Activated T-cell treated with anti-CD3 and anti-CD28 coated beads for 1 hour (primary cell): Measurements from ENCODE around the gene PLD2.
"Not testable (repeated sequence)": the region's sequence is repeated elsewhere in the genome, so short reads cannot be mapped to it uniquely, and the experiment has no call there.

ENCODE experiments used
- DNase-seq: peaks from one replicate; pipeline ENCODE4 v3.0.0-alpha.2; 2020; ENCODE audit warnings: low read depth

The PLD2 gene

GRCh38 chr17:4836221-4836620 is 29.3 kb downstream of the PLD2 start:
- DNase-seq: no peak

- DNase-seq: no peak
These were observed 30.7 kb downstream of the PLD2 start for GRCh38 chr17:4837471-4838308.

- no peak for DNase-seq
These were observed 31.4 kb downstream of the PLD2 start for GRCh38 chr17:4838309-4838785.

- DNase-seq: no peak
These were observed 32.3 kb downstream of the PLD2 start for GRCh38 chr17:4839221-4839620.

DNA sequence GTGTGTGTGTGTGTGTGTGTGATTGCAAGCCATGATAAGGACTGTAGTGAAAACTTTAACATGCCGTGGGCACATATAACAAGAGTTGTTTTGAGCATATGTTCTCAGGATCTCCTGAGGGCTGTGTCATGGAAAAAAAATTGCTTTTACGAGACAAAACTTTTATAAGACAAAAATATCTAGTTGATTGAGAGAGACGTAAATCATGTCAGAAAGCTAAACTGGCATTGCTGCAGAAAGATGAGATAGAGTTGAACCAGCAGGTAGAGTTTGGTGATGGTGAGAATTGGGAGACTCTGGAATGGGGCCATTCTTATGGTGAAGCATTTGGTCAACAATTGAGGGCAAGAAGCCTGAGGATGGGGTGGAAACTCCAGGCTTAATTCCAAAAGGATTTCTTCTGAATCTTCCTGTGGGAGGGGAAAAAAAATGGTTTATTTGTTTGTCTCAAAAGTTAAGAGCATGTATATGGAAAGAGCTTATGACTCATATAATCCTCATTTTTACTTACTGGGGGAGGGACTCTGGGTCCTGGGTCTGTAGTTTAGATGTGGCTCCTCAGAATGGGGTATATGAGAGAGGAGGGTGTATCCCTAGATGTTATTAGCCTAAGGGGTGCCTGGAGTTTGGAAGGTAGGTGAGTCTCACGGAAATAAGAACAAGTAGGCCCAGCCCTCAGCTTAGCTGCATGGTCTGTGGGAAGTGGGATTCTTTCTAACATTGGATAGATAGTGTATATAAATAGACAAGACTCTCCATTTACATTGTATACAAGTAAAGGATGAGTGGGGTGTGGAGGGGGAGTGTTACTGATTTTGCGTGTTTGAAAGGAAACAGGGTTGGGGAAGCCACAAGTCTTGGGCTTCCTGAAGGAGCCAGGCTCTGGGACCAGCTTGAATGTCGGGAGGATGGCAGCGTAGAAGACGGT is 33.3 kb downstream of the PLD2 start:
- no peak for DNase-seq

DNA sequence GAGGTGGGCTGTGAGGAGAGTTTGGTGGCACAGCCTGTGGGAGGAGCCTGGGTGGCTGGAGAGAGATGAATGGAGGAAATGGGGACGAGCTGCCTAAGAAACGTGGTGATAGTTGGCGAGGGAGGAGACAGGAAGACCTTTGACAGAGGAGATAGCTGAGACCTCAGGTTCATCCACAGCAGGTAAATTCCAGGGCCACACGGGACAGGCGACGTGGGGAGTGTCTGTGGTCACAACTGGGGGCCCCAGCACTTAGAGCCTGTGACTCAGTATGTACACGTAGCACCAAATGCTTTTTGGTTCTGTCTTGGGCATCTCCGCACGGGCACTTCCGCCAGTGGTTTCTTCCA is 33.9 kb downstream of the PLD2 start:
- no peak for DNase-seq

DNA sequence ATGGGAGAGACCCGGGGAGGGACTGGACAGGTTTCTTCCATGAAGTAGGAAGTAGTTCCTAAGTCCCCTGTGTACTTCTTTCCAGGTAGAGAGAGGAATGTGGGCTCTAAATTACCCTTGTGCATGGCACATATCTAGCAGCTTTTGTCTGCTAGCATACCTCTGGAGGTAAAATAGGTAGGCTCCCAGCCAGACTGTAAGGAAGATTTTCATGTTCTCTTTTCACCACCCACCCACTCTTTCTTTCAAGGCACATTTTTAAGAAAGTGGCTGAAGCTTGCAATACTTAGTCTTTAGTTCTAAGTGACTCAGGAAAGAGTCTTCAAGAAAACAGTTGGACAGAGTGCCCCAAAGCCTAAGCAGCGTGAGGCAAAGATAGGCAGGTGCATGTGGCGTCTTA is 35.4 kb downstream of the PLD2 start:
- DNase-seq: no peak

DNA sequence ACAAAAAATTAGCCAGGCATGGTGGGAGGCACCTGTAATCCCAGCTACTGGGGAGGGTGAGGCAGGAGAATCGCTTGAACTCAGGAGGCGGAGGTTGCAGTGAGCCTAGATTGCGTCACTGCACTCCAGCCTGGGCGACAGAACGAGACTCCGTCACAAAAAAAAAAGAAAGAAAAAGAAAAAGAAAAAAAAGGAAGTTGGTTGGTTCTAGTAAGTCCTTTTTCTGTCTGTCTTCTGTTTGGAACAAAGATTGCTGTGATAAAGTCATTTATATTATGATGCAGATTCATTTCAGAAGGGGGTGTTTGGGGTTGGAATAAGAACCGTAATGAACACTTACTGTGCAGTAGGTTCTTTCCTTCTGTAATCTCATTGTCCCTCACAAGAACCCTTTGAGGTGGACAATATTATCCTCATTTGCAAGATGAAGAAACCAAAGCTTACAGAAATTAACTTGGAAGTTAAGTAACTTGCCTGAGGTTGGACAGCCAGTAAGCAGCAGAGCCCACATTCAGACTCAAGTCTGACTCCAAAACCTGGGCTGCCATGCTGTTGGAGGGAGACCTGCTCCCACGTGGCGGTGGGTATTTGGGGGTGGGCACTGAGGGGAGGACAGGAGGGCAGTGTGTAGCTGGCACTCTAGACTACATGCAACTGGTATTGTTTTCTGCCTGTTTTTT is 36.5 kb downstream of the PLD2 start:
- DNase-seq: no peak

GRCh38 chr17:4845118-4845517 is 38.2 kb downstream of the PLD2 start:
- DNase-seq: no peak

DNA sequence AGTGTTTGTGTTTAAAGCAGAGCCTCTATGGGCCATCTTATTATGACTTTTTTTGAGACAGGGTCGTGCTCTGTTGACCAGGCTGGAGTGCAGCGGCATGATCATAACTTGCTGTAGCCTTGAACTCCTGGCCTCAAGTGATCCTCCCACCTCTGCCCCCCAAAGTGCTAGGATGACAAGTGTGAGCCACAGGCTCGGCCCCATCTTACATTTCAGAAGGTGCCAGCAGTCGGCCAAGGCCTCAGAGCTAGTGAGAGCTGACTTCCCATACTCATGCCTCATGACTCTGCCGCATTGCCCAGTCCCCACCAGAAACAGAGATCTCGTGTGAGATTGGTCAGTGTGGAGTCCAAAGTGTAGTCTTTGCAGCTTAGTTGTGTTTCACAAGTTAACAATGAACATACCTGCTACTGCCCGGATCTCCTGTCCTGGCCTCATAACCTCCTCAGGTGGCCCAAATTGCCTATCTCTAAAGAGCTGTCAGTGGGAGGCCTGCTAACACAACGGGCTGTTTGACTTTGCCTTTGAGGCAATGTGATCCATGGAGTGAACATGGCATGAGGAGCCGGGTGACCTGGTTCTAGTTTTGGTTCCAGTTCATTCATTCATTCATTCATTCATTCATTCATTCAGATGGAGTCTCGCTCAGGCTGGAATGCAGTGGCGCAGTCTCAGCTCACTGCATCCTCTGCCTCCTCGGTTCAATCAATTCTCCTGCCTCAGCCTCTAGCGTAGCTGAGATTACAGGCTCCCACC is 39.9 kb downstream of the PLD2 start:
- DNase-seq: no peak

DNA sequence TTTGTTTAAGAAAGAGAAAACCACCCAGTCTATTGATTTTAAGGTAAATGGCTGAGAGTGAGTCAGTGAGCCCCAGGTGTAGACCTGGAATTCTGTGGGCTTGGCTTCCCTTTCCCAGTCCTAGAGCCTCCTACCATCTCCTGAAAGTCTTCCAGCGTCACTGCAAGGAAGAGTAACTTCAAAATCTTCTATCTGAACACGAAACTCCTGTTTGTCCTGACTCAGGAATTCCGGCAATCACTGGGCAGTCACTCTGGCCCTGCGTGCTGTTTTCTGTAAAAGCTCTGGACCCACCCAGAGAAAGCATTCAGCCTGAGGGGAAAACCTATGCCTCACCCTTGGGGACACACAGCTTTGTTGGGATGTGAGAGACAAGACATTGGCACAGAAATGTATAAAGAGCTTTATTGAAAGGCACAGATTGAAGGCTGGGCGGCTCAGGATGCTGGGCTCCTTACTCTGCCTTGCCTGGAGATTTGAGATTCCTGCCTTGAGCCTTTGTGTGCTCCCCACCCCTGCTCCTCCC is 42.1 kb downstream of the PLD2 start:
- DNase-seq: no peak

- DNase-seq: no peak
These were observed 43.3 kb downstream of the PLD2 start for GRCh38 chr17:4850246-4850645.

DNA sequence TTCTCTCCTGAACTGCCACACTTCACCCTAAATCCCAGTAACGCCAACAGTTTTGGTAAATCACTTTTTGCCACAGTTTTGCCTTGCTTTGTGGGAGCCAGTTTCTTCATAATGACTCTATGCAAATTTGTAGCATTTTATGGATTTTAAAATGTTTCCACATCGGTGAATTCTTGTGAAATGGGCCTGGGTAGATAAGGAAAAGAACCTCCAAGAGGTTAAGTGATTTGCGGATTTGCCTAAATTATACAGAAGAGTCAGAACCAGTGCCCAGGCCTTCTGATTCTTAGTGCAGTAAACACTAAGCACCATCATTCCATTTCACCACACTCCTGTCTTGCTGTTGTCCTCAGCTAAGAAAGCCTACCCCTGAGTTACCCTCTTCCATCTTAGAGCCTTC is 44.1 kb downstream of the PLD2 start:
- no peak for DNase-seq

DNA sequence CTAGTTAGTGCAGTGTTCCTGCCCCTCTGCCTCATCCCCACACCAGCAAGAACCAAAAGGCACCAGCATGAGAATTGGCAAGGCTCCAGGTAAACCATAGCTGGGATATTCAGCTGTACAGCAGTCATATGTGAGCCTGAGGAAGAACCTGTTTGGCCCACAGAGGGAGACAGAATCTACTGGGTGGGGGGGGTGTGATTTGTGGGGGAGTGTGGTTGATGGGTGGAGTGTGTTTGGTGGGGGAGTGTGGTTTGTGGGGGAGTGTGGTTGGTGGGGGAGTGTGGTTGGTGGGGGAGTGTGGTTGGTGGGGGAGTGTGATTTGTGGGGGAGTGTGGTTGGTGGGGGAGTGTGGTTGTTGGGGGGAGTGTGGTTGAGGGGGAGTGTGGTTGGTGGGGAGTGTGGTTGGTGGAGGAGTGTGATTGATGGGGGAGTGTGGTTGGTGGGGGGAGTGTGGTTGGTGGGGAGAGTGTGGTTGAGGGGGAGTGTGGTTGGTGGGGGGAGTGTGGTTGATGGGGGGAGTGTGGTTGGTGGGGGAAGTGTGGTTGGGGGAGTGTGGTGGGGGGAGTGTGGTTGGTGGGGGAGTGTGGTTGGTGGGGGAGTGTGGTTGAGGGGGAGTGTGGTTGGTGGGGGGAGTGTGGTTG is 45.7 kb downstream of the PLD2 start:
- DNase-seq: no peak

- no peak for DNase-seq
These were observed 46.3 kb downstream of the PLD2 start for GRCh38 chr17:4853208-4853671.

- no peak for DNase-seq
These were observed 47.2 kb downstream of the PLD2 start for GRCh38 chr17:4854111-4854681.

DNA sequence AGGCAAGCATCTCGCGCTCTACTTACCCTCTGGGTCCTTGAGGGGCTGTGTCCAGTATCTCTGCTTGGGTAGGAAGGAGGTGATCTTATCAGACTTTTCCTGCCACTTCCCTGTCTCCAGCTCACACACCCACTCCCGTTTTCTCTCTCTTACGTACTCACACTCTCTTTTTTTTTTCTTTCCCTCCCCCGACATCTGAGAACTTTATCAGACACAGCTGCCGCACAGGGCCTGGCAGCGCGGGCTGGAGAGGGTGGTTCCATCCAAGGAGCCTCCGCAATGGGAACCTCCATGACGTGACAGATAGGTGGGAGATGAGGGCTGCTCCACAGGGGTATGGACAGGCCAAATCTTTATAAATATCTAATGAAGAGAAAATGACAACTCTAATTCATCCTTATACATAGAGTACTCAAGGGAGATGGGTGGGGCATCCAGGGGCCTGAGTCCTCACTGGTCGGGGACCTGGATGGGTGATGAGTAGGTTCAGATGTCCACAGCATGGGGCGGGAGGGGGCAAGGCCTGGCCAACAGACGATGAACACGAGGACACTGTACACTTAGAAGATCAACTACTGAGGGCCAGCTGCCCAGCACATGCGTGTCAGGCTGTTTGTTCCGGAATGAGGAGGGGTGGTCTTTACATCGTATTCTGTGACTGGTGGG is 49.5 kb downstream of the PLD2 start:
- no peak for DNase-seq

DNA sequence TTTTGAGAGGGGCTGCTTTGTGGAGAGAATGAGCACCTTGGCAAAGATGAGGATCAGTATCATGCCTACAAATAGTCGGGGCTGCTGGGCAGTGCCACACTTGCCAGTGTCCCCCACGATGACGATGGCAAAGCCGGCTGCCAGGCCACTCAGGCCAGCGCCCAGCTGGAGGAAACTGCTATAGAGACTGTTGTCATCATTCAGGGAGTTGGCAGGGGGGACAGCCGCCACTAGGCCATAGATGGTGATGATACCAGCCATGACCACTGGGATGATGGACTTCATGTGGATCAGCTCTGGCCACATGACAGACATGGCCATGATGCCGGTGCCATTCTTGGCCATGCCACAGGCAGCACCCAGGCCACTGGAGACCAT is 50.0 kb downstream of the PLD2 start:
- no peak for DNase-seq

- not testable (repeated sequence) for DNase-seq
These were observed 50.4 kb downstream of the PLD2 start for GRCh38 chr17:4857347-4857746.
